Activated naive CD8-positive, alpha-beta T cell treated with anti-CD3 and anti-CD28 coated beads, Interleukin-2, amount 10 ng/mL, durations not matched to agents 7 days and 5 days (primary cell): ENCODE results near the gene OTOS. TPM values are rescaled to one million over a fixed set of nuclear protein-coding genes. Genes with fewer than 3 reads are reported as not detected.

Experiments
- ATAC-seq: fragments of 150-1000 bp; cut with Tn5 transposase; one replicate; pipeline ENCODE4 v1.10.0; 2021; ENCODE audit warnings: low read depth, moderate library complexity
- POLR2A ChIA-PET: fragments of 350-600 bp; sonication (Branson Sonifier 250); formaldehyde crosslinking; loops from one replicate; lab custom pipeline; 2021; ENCODE audit warnings: antibody characterized with exemption; lab: Charles Lee
- DNase-seq: peaks from one replicate; pipeline ENCODE4 v3.0.0; 2021
- H3K27ac Mint-ChIP-seq: one replicate; pipeline ENCODE4 v1.8.0; 2022; ENCODE audit warnings: mild to moderate bottlenecking, mixed read lengths
- H3K27me3 Mint-ChIP-seq: one replicate; pipeline ENCODE4 v1.8.0; 2022; ENCODE audit warnings: mild to moderate bottlenecking, moderate library complexity, mixed read lengths
- H3K36me3 Mint-ChIP-seq: one replicate; pipeline ENCODE4 v1.8.0; 2021; ENCODE audit warnings: mild to moderate bottlenecking, mixed read lengths
- H3K4me1 Mint-ChIP-seq: one replicate; pipeline ENCODE4 v1.8.0; 2021; ENCODE audit warnings: mixed read lengths
- H3K4me3 Mint-ChIP-seq: one replicate; pipeline ENCODE4 v1.8.0; 2022; ENCODE audit warnings: mild to moderate bottlenecking, moderate library complexity, mixed read lengths
- H3K9me3 Mint-ChIP-seq: one replicate; pipeline ENCODE4 v1.8.0; 2021; ENCODE audit warnings: mixed read lengths
- total RNA-seq, 2 experiments: library from RNA; stranded (reverse); gene quantifications; one replicate each; pipeline ENCODE4 v1.2.3, GENCODE V29; 2021

OTOS gene
- total RNA-seq, 2 experiments from 2014 or later = not detected

DNA sequence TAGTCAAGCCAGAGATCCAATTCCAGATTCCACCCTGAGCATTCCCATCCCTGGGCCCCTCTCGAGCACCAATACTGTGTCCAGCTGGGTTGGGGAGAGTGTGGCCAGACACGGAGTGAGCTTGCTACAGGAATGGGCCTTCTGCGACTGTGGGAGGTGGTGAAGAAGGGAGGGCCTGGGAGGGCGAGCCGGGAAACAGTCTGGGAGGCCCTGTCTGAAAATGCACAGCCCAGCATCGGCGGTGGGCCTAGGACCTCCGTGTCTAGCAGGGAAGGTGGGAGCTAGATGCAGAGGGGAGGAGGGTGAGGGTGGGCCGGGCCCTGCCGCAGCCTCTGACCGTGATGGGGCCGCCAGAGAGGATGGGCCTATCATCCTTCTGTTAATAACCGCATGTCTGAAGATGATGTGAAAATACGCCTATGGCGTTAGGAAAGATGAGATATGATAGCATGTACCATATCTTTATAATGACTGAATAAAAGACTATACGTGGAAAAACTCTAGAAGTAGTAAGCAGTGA lies 1.9 kb upstream of the OTOS start:
- H3K9me3 Mint-ChIP-seq = peaks cover 5% of the 10 kb centered on the region
- ATAC-seq = no peak
- H3K27ac Mint-ChIP-seq = no peak overlapping the region
- no peak overlapping the region for H3K4me3 Mint-ChIP-seq
- peak; percentile 13 for DNase-seq
- H3K27me3 Mint-ChIP-seq = no peaks in the 10 kb centered on the region
- H3K4me1 Mint-ChIP-seq = peaks cover 2% of the 10 kb centered on the region
- peaks cover 1% of the 10 kb centered on the region for H3K36me3 Mint-ChIP-seq
- POLR2A ChIA-PET = interaction anchor here (1.3 kb wide), 1 partner anchor 117 kb away, joined by 3 read pairs; no protein-coding TSS in a partner anchor

GRCh38 chr2:240141736-240142135 lies 1.3 kb upstream of the OTOS start:
- H3K27ac Mint-ChIP-seq = no peak overlapping the region
- H3K4me1 Mint-ChIP-seq = peaks cover 6% of the 10 kb centered on the region
- H3K4me3 Mint-ChIP-seq = no peak overlapping the region
- H3K36me3 Mint-ChIP-seq = no peaks in the 10 kb centered on the region
- DNase-seq (peak; percentile 21), ATAC-seq (no peak)
- POLR2A ChIA-PET = no interaction called here
- no peaks in the 10 kb centered on the region for H3K9me3 Mint-ChIP-seq
- H3K27me3 Mint-ChIP-seq = peaks cover 2% of the 10 kb centered on the region

DNA sequence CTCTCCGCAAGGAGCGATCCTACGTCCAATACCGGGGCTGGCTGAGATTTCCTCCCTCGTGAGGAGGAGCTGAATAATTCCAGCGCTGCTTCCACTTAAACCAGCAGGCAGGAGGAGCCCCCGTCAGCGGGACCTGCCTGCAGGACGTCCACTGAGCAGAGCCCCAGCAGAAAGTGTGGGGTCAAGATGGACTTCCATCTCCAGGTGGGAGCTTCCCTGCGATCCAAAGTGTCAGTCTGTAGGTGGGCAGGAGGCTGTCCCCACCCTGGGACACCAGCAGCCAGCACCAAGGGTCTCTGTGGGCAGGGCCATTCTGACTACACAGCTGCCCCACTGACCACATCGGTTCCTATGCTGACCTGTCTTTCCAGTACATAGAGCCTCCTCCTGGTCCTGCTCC lies 462 bp upstream of the OTOS start:
- no peak overlapping the region for H3K27ac Mint-ChIP-seq
- ATAC-seq (no peak), DNase-seq (peak; percentile 16)
- POLR2A ChIA-PET = no interaction called here
- H3K27me3 Mint-ChIP-seq = peaks cover 2% of the 10 kb centered on the region
- H3K4me3 Mint-ChIP-seq = no peak overlapping the region
- H3K4me1 Mint-ChIP-seq = peaks cover 6% of the 10 kb centered on the region
- no peaks in the 10 kb centered on the region for H3K9me3 Mint-ChIP-seq
- no peaks in the 10 kb centered on the region for H3K36me3 Mint-ChIP-seq

- no peak overlapping the region for H3K4me3 Mint-ChIP-seq
- no peak for ATAC-seq
- H3K27me3 Mint-ChIP-seq = peaks cover 2% of the 10 kb centered on the region
- POLR2A ChIA-PET = interaction anchor here (1.1 kb wide), 1 partner anchor 115 kb away, joined by 3 read pairs; the partner anchor contains the start of gene NDUFA10
- H3K4me1 Mint-ChIP-seq = peaks cover 13% of the 10 kb centered on the region
- H3K27ac Mint-ChIP-seq = no peak overlapping the region
- no peaks in the 10 kb centered on the region for H3K36me3 Mint-ChIP-seq
- H3K9me3 Mint-ChIP-seq = no peaks in the 10 kb centered on the region
- DNase-seq = peak; percentile 16
These were observed 628 bp downstream of the OTOS start for GRCh38 chr2:240139666-240140393.

DNA sequence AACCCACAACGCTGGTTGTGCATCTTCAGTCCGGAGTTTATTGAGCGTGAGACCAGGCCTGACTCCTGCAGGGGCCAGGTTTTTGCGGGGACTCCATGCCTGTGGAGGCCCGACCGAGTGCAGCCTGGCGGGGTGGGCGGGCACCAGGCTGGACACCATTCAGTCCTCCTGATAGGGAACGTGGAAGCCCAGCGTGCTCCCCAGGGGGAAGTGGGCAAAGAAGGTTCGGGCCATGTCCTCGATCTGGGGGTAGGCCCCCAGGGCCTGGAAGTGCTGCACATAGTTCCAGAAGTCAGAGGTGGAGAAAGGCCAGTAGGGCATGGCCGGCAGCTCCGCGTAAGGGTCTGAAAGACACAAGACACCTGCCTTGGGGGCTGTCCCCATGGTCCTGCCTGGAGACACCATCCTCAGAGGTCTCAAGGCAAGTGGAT lies 1.4 kb downstream of the OTOS start:
- H3K27ac Mint-ChIP-seq = no peak overlapping the region

DNA sequence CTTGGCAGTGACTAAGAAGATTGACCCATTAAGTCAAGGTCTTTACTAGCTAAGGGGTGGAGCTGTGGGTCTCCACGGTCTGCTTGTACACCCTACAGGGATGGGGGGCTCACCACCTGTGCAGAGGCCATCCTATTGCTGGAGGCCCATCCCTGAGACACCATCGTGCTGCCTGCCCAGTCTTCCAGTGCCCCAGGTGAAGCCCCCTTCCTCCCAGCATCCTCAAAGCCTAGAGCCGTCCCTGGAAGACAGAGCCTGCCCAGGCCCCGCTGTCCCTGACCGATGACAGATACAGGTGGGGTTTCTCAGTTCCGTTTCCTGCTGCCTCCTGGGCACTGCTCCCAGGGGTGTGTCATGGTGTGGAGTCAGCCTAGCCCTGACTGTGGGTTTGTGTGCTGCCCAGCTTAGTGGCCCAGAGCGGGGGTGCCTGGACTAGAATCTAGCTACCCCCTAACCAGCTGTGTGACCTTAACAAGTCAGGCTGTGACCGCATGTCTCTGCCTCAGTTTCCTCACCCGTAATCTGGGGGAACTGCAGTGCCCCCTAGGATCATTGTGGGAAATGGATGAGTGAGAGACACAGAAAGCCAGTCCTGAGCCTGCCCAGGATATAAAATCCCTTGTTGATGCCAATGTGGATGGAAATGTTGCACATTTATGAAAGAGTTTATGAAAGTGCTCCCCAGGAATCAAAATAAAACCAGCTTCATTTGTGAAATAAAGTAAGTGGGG lies 2.0 kb downstream of the OTOS start:
- POLR2A ChIA-PET = interaction anchor here (1.1 kb wide), 1 partner anchor 113 kb away, joined by 3 read pairs; the partner anchor contains the start of gene NDUFA10
- H3K4me3 Mint-ChIP-seq = no peak overlapping the region

More for the DNA sequence above, 1.4 kb downstream of the OTOS start:
- H3K4me3 Mint-ChIP-seq = no peak overlapping the region
- no peak for ATAC-seq
- no peaks in the 10 kb centered on the region for H3K36me3 Mint-ChIP-seq
- H3K27me3 Mint-ChIP-seq = peaks cover 2% of the 10 kb centered on the region
- H3K9me3 Mint-ChIP-seq = no peaks in the 10 kb centered on the region
- H3K4me1 Mint-ChIP-seq = peaks cover 18% of the 10 kb centered on the region
- POLR2A ChIA-PET = interaction anchor here (1.1 kb wide), 1 partner anchor 114 kb away, joined by 3 read pairs; the partner anchor contains the start of gene NDUFA10
- DNase-seq = peak; percentile 21

GRCh38 chr2:240137596-240138253 lies 2.7 kb downstream of the OTOS start:
- H3K4me3 Mint-ChIP-seq = no peak overlapping the region
- POLR2A ChIA-PET = no interaction called here
- peaks cover 18% of the 10 kb centered on the region for H3K4me1 Mint-ChIP-seq
- H3K9me3 Mint-ChIP-seq = no peaks in the 10 kb centered on the region
- no peaks in the 10 kb centered on the region for H3K36me3 Mint-ChIP-seq
- DNase-seq (no peak), ATAC-seq (no peak)
- no peak overlapping the region for H3K27ac Mint-ChIP-seq
- H3K27me3 Mint-ChIP-seq = peaks cover 2% of the 10 kb centered on the region

More for the DNA sequence above, 2.0 kb downstream of the OTOS start:
- peaks cover 2% of the 10 kb centered on the region for H3K27me3 Mint-ChIP-seq
- DNase-seq = peak; percentile 19
- peaks cover 18% of the 10 kb centered on the region for H3K4me1 Mint-ChIP-seq
- H3K36me3 Mint-ChIP-seq = no peaks in the 10 kb centered on the region
- no peak for ATAC-seq
- H3K27ac Mint-ChIP-seq = no peak overlapping the region
- H3K9me3 Mint-ChIP-seq = no peaks in the 10 kb centered on the region

GRCh38 chr2:240136671-240137292 lies 3.7 kb downstream of the OTOS start:
- POLR2A ChIA-PET = no interaction called here

GRCh38 chr2:240136013-240136670 lies 4.3 kb downstream of the OTOS start, which contains the start of gene COPS9:
TSS of gene COPS9 (minus strand) at chr2:240136305. CDS start at chr2:240136284, 21 bp downstream.
- Mint-ChIP-seq H3K27me3 (peaks cover 2% of the 10 kb centered on the region), H3K4me1 (peaks cover 18% of the 10 kb centered on the region), H3K4me3 (peak within 1 kb of the TSS; percentile 93), H3K36me3 (no peaks in the 10 kb centered on the region), H3K9me3 (no peaks in the 10 kb centered on the region), H3K27ac (peak within 1 kb of the TSS; percentile 88)
- ATAC-seq (peak; percentile 94), DNase-seq (peak; percentile 91)
- POLR2A ChIA-PET = interaction anchor here (1.3 kb wide), 1 partner anchor 111 kb away, joined by 9 read pairs; the partner anchor contains the start of gene NDUFA10

More at GRCh38 chr2:240136671-240137292, 3.7 kb downstream of the OTOS start:
- Mint-ChIP-seq H3K9me3 (no peaks in the 10 kb centered on the region), H3K4me3 (peak overlapping the region; percentile 93), H3K27me3 (peaks cover 2% of the 10 kb centered on the region), H3K36me3 (no peaks in the 10 kb centered on the region), H3K4me1 (peaks cover 18% of the 10 kb centered on the region), H3K27ac (peak overlapping the region; percentile 85)
- peak; percentile 23 for ATAC-seq
- no peak for DNase-seq

GRCh38 chr2:240135706-240136012 lies 4.8 kb downstream of the OTOS start:
- POLR2A ChIA-PET = interaction anchor here (0.7 to 1.3 kb wide), 2 partner anchors 110 to 300 kb away, joined by 3 to 9 read pairs; partner anchors contain the start of gene NDUFA10
- Mint-ChIP-seq H3K9me3 (no peaks in the 10 kb centered on the region), H3K4me1 (peaks cover 18% of the 10 kb centered on the region), H3K4me3 (peak overlapping the region; percentile 93), H3K27ac (peak overlapping the region; percentile 88), H3K27me3 (peaks cover 2% of the 10 kb centered on the region), H3K36me3 (no peaks in the 10 kb centered on the region)
- no peak for DNase-seq
- ATAC-seq = peak; percentile 23

DNA sequence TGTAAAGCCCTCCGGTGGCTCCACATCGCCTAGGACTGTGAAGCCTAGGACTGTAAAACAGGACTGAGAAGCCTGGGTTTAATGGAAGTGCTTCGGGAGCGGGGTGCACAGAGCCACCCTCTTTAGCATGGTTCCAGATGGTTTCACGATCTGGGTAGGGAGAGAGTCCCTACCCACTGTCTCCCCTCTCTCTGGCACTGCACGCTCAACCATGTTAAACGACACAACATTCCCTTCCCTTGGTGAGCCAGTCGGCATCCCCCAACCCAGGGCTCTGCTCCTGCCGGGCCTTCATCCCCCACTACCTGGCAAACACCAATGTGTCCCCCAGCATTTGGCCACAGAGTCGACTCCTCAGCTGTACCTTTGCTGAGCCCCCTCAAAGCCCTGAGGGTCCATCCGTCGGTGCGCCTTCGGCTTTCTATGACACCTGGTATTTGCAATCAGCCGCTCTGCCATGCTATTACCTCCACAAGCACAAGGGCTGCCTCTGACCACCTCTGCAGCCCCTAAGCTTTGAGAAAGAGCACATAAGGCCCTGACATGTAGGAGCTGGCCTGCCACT lies 5.4 kb downstream of the OTOS start:
- peak; percentile 21 for DNase-seq
- POLR2A ChIA-PET = interaction anchor here (0.7 to 1.3 kb wide), 2 partner anchors 110 to 301 kb away, joined by 3 to 9 read pairs; partner anchors contain the start of gene NDUFA10
- H3K27me3 Mint-ChIP-seq = peaks cover 2% of the 10 kb centered on the region

DNA sequence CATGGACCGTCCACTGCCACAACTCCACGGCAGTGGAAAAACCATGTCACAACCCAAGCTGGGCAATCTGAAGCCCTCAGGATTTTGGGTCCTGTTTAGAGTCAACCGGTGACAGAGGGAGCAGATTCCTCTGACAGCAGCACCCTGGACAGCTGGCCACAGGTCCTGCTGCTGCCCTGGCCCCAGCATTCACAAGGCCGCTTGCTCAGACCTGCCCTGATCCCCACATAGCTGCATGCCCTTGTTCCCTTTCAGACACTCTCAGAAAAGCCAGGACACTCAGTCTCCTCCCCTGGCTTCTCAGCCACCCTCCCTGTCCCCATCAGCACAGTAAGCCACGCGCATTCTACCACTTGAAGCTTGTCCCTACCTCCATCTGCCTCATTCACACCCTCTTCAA lies 6.0 kb downstream of the OTOS start:
- ATAC-seq (no peak), DNase-seq (peak; percentile 15)
- Mint-ChIP-seq H3K4me1 (peaks cover 18% of the 10 kb centered on the region), H3K27ac (peak overlapping the region; percentile 37), H3K4me3 (peak overlapping the region; percentile 43), H3K27me3 (peaks cover 2% of the 10 kb centered on the region), H3K9me3 (no peaks in the 10 kb centered on the region), H3K36me3 (no peaks in the 10 kb centered on the region)
- POLR2A ChIA-PET = no interaction called here

More for the DNA sequence above, 5.4 kb downstream of the OTOS start:
- Mint-ChIP-seq H3K36me3 (no peaks in the 10 kb centered on the region), H3K4me3 (peak overlapping the region; percentile 93), H3K27ac (peak overlapping the region; percentile 88), H3K9me3 (no peaks in the 10 kb centered on the region), H3K4me1 (peaks cover 18% of the 10 kb centered on the region)
- ATAC-seq = no peak
